NCI-H345 treated with DMSO at 0.1 percent for 48 hours (cell line): ENCODE results near the gene AKT3.
"Not testable (repeated sequence)": the region's sequence is repeated elsewhere in the genome, so short reads cannot be mapped to it uniquely, and the experiment has no call there.

Source experiments
- DNase-seq: peaks from one replicate; lab custom pipeline; 2025; ENCODE audit not compliant: unreplicated experiment; lab: John Stamatoyannopoulos, UW

The AKT3 gene

DNA sequence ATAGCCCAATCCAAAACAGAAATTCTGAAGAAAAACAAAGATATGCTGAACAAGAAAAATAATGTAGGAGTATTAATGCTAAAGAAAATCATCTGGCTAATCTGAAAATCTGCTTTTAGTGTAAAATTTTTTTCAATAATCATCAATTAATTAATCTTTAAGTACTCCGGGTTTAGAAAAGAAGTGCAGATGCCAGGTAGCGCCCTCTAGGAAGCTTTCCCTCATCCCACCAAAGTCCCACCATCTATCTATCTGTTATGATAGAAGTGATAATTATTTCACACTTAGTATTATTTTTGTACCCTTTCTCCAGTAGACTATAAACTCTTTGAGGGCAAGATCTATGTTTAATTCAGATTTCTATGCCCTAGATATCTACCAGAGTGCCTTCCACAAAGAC is 240.3 kb downstream of the AKT3 start:
- DNase-seq = no peak

DNA sequence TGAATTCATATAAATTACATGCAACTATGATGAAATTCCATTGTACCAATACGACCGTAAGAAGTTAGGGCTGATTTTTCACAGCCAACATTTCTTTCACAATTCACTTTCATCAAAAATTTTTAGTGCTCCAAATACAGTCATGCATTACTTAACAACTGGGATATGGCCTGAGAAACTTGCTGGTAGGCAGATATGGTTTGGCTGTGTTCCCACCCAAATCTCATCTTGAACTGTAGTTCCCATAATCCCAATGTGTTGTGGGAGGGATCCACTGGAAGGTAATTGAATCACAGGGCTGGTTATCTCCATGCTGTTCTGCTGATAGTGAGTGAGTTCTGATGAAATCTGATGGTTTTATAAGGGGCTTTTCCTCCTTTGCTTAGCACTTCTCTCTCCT is 244.4 kb downstream of the AKT3 start:
- DNase-seq = no peak

DNA sequence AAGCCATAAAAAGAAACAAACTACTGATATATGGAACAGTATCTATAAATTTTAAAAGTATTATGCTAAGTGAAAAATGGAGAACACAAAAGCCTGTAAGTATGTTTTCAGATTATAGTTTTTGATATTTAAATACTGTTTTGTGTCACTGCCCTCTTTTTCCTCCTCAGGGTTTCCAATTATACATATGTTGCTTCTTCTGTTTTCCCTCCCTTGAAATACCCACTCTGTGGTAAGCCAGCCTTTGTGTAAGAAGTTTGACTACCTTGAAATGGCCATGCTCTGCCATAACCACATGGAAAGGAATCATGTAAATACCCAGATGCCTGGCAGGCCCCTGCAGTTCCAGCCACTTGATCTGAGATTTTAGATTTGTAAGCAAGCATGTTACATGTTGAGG is 248.3 kb downstream of the AKT3 start:
- DNase-seq = no peak

DNA sequence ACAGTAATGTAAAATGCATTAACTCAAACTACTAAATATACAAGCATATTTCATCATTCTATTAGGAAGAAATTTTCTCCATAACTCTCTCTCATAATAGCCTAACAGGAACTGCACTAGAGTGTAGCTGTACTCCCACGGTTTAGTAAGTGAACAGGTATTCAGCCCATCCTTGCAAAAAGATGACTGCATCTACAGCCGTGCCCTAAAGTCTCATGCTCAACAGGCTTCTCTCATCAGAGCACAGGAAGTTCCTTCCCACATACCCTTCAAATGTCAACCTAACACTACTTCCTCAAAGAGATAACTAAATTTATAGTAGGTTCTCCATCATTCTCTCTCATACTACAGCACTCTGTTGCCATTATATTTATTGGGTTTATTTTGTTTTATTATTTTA is 251.6 kb downstream of the AKT3 start:
- no peak for DNase-seq

DNA sequence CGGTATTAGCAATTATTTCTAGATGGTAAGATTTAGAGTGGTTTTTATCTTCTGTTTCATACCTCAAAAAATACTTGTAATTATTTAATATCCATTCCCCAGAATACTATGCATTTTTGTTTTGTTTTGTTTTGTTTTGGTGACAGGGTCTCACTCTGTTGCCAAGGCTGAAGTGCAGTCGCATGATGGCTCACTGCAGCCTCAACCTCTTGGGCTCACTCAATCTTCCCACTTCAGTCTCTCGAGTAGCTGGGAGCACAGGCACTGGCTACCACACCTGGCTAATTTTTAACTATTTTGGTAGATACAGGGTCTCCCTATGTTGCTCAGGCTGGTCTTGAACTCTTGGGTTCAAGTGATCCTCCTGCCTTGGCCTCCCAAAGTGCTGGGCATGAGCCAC is 252.7 kb downstream of the AKT3 start:
- no peak for DNase-seq

DNA sequence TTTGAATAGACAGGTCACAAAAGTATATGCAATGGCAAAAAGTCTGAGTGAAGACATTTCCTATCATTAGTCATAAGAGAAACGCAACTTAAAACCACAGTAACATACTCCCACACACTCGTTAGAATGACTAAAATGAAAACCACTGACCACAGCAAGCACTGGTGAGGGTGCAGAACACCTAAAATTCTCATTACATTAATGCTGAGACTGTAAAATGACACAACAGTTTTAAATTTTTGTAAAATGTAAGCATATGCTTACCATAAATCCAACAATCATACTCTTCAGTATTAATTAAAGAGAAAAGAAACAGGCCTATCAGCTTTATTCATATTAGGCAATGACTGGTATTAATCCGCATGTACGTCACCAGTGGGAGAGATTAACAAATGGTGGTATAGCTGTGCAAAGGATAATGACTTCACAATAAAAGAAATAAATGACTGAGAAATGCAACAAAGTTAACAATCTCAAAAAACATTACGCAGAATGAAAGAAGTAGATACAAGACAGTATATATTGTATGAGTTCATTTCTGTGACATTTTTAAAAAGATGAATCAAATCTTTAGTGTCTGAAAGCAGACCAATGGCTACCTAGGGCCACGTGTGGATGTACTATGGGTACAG is 253.5 kb downstream of the AKT3 start:
- no peak for DNase-seq

DNA sequence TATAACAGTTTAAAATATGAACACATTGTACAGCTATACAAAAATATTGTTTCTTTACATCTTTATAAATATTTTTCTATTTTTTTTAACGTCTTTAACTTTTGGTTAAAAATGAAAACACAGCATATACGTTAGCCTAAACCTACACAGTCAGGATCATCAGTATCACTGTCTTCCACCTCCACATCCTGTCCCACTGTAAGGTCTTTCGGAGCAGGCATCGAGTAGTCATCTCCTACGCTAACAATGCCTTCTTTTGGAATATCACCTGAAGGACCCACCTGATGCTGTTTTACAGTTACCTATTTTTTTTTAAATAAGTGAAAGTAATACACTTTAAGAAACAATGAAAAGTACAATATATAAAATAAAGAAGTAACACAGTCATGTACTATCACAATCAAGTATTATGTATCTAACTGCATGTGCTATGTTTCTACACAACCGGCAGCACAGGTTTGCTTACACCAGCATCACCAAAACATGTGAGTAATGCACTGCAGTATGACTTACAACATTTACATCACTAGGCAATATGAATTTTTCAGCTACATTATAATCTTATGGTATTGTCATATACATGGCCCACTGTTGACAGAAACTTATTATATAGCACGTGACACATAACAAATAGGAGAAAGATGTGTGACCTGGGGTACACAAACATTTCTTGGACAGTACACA is 254.4 kb downstream of the AKT3 start:
- no peak for DNase-seq

DNA sequence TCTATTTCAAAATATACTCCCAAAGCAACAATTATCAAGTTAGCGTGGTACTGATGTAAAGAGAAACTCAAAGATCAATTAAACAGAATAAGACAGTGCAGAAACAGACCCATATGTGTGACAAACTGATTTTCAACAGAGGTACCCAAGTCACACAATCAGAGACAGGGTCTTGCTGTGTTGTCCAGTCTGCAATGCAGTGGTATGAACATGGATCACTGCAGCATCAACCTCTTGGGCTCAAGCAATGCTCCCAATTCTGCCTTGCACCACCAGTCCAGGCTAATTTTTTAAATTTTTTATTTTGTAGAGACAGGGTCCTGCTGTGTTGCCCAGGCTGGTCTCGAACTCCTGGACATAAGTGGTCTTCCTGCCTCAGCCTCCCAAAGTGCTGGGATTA is 255.6 kb downstream of the AKT3 start:
- DNase-seq = no peak

DNA sequence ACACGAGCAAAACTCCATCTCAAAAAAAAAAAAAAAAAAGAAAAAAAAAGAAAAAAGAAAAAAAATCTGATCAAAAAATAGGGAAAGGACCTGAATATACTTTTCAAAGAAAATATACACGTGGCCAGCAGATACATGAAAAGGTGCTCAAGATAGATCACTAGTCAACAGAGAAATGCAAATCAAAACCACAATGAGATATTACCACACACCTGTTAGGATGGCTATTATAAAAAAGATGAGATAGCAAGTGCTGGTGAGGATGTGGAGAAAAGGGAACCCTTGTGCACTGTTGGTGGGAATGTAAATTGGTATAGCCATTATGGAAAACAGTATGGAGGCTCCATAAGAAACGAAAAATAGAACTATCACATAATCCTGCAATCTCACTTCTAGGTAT is 260.8 kb downstream of the AKT3 start:
- not testable (repeated sequence) for DNase-seq

DNA sequence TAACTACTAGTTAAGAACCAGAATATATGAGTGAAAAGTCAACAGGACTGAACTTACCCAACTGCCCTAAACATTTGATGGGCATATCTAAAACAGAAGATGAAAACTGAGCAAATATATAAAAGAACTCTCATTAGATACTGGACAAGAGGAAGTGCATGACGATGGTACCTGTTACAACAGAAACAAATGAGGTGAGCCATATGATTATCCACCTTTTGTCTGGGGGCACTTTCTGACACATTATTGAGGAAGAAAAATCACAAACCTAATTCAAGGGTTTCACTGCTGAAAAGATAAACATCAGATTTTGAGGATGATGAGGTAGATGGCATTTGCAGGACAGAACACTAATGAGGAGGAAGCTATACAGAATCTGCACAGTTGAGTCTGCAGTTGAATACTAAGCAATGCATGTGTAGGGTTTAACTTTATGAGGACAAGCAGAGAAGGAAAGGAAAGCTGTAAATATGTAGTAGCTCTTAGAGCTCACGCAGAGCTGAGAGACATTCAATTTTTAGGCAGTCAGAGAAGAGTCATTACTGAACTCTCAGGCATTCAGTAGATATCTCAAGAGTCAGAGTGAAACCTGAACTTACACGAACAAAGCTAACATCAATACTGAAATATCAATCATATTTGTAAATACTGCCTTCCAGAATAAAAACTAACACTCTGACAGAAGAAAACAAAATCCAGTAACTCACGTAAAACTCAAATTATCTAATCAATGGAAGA is 262.1 kb downstream of the AKT3 start:
- no peak for DNase-seq

DNA sequence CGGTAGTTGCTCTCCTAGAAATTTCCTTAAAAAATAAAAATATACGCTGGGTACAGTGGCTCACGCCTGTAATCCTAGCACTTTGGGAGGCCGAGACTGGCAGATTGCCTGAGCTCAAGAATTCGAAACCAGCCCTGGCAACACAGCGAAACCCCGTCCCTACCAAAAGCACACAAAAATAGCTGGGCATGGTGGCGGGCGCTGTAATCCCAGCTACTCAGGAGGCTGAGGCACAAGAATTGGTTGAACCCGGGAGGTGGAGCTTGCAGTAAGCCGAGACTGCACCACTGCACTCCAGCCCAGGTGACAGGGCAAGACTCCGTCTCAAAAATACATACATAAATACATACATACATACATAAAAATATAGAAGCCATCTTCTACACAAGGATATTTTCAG is 262.8 kb downstream of the AKT3 start:
- no peak for DNase-seq

DNA sequence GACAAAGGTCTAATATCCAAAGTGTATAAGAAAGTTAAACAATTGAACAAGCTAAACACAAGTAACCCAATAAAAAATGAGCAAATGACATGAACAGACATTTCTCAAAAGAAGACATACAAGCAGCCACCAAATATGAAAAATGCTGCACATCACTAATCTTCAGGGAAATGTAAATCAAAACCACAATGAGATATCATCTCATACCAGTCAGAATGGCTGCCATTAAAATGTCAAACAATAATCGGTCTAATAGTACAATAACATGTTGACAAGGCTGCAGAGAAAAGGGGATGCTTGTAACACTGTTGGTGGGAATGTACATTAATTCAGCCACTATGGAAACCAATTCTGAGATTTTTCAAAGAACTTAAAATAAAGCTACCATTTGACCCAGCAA is 264.1 kb downstream of the AKT3 start:
- DNase-seq = no peak

DNA sequence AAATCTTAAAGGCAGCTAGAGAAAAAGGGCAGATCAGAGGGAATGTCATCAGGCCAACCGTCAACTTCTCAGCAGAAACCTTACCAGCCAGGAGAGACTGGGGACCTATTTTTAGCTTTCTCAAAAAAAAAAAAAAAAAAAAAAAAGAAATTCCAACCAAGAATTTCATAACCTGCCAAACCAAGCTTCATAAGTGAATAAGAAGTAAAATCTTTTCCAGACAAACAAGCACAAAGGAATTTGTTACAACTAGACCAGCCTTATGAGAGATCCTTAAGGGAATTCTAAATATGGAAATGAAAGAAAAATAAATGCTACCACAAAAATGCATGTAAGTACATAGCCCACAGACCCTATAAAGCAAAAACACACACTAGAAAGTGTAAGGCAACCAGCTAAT is 267.7 kb downstream of the AKT3 start:
- no peak for DNase-seq

DNA sequence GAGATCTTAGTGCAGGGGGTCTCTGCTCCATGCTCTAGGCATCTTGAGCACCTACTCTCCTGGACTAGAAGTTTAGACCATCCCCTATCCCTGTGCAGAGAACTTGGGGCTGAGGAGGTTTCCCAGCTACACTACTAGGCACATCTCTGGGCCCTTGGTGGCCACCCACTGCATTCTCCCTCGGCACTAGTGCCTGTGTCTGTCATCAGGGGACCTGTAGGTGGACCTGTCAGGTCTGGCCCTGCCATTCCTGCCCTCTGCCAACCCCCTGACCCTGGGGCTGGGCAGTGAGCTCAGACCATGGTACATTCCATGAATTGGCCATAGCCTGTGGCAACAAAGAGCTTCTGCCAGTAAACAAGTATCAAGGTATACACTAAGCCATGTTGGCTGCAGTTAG is 269.1 kb downstream of the AKT3 start:
- no peak for DNase-seq

DNA sequence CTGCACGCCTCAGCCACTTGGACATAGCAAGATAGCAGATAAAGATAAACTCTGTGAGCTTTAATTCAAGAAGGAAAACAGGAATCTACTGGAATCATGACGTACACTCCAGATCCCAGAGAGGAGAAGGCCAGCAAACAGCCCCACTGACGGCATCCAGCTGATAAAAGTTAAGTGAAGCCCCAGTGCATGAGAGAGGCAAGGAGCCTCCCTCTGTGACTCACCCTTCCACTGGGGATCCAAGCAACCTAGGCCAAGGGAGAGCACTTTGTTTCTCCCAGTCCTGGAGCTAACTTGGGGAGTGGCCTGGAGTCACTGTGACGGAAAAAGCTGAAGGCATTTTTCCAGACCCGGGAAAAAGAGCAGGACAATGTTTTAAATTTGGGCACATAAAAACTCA is 270.0 kb downstream of the AKT3 start:
- no peak for DNase-seq

DNA sequence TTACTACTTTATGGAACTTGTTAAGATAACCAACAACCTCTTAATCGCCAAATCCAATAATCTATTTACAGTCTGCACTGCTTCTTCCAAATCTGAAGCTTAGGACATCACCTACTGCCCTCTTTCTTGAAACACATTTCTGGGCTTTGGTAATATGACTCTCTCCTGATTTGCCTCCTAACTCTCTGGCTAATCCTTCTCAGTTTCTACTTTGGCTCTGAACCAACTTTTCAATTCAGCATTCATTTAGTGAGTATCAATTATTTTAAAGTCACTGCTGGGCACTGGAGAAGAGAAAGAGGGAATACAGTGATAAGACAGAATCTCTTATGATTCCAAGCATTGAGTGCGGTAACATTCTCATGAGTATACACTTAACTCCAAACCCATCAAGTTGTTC is 275.0 kb downstream of the AKT3 start:
- DNase-seq = no peak

DNA sequence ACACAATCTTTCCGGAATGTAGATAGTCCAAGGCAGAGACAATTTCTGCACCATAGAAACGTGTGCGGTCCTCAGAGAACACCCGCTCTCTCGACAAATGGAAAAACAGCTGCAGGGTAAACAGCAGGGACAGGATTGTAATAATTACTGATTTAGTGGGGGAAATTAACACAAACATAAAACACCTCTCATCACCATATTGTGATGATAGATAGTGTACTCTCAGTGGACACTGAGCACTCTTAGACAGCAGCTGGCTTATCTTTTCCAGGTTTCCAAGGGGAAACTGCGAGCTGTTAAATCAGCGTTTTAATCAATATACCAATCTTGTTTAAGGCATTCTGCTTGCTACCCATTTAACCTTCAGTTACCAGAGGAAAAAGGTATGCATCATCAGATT is 277.1 kb downstream of the AKT3 start:
- DNase-seq = no peak

DNA sequence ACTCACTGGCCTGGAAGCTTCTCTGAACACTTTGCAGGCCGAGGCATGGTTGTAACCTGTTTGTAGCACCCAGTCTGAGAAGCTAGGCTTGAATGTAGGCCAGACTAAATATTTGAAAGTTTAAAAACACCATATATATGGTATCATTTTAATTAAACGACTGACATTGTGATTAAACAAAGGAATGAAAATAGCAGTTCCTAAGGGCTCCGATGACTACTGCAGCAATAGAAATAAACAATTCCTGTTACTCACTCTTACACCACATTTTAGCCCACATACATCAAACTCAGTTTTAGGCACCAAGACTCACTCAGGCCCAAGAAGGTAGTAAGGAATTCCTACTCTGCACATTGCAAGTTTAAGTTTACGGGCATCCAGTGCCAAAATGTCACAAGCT is 281.2 kb downstream of the AKT3 start:
- no peak for DNase-seq

DNA sequence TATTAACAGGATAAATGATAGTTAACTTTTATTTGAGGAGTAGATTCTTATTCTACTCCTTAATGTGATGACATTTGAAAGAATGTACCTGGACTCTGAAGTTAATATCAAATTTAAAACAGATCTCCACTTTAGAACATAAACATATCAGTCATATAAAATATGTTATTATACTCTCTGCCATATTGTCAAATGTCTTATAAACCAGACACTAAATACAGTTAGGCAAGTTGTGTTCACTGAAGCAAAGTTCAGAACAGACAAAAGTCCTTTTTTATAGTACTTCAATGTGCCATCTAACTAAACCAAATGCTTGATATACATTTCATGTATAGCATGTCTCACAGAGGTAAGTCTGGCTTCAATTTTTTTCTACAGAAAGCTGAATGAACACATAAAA is 285.2 kb downstream of the AKT3 start:
- DNase-seq = no peak

DNA sequence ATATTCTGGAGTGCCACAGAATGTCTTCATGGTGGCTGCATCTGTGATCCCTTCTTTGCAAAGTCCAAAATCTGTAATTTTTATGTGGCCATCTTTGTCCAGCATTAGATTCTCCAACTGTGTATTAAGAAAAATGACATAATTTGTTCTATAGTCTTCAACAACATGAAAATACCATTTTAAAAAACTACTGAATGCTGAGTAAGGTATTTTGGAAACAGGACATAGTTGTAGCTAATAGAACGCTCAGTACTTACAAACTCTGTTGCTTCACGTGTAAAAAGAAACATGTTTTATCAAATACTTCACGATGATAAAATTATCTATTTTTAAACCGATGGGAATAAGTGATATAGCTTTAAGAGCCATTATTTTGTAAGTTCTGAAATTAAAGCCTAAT is 286.3 kb downstream of the AKT3 start:
- DNase-seq = no peak

DNA sequence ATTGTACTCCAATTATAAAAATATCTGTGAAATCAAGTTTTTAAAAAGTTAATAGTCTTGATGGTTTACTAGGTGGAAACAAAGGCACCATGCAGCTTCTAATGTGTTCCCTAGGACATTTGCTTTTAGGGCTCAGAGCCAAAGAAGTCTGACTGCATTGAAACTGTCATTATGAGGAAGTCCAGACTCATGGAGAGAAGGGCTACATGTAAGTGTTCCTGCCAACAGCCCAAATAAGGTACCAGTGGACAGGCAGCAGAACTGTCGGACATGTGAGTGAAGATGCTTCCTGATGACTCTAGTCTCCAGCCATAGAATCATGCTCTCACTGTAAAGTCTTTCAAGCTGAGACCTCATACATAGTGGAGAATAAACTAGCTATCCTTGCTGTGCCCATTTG is 287.6 kb downstream of the AKT3 start:
- DNase-seq = no peak

DNA sequence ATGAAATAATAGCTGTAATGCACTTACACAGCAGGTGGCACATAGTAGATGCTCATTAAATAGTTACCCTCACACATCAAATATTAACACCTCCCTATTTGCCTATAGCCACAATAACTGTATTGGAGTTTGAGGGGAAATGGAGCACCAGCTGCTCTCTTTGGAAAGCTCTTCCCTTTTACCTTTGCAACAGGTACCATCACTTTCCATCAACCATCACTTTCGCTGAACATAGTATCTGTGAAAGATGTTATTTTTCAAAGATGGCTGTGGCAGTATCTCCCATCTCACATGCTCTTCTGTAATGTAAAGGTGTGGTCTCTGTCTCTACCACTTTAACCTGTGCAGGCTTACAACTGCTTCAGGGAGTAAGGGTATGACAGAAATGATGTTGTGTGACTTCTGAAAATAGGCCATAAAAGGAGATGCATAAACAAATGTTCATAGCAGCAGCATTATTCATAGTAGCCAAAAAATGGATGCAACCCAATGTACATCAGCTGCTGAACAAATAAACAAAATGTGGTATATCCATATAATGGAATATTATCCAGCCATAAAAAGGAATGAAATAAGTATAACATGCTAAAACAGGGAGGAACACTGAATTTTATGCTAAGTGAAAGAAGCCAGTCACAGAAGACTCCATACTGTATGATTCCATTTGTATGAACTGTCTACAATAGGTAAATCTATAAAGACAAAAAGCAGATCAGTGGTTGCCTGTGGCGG is 288.3 kb downstream of the AKT3 start:
- DNase-seq = no peak
